IMR-90 (cell line): ENCODE data around the gene IGFBP6. TPM values are rescaled to one million over a fixed set of nuclear protein-coding genes. Genes with fewer than 3 reads are reported as not detected.

Experiments
- ATAC-seq: fragments of 200-7000 bp; cut with Tn5 transposase; 2 replicates; pipeline ENCODE4 v1.9.1; 2020; ENCODE audit warnings: low read depth, mild to moderate bottlenecking, moderate library complexity
- BruUV-seq: library from RNA; stranded (reverse); fragments of 400-500 nt; replicated peaks from 2 replicates; lab custom pipeline; 2021; lab: Mats Ljungman, UMichigan
- CTCF ChIA-PET: fragments of 300-600 bp; formaldehyde crosslinking; extraction: SDS; loops from one replicate; lab custom pipeline; 2021; ENCODE audit warnings: antibody characterized with exemption; lab: Yijun Ruan, JAX
- POLR2A ChIA-PET: fragments of 300-600 bp; sonication (Branson Sonifier 250); formaldehyde crosslinking; loops from one replicate; lab custom pipeline; 2022; ENCODE audit warnings: antibody characterized with exemption; ENCODE audit not compliant: unreplicated experiment; lab: Charles Lee
- DNase-seq: peaks from one replicate; pipeline ENCODE4 v3.0.0; 2013
- H2AFZ ChIP-seq: replicated peaks from 2 replicates; pipeline ENCODE3; 2013; ENCODE audit warnings: low read length, mild to moderate bottlenecking; ENCODE audit not compliant: poor library complexity
- H2AK5ac ChIP-seq: 2 replicates; pipeline ENCODE4 v1.6.1; 2013; ENCODE audit warnings: low read depth, low read length, inconsistent platforms
- H2AK9ac ChIP-seq: replicated peaks from 2 replicates; pipeline ENCODE3; 2013; ENCODE audit warnings: mild to moderate bottlenecking, low read depth, low read length, moderate library complexity; ENCODE audit not compliant: poor library complexity
- H2BK120ac ChIP-seq: 2 replicates; pipeline ENCODE4 v1.6.1; 2013; ENCODE audit warnings: low read depth, low read length, inconsistent platforms
- H2BK15ac ChIP-seq: 3 replicates; pipeline ENCODE4 v1.6.1; 2013; ENCODE audit warnings: low read depth, low read length, inconsistent platforms
- H2BK20ac ChIP-seq: 2 replicates; pipeline ENCODE4 v1.6.1; 2013; ENCODE audit warnings: low read depth, mild to moderate bottlenecking, inconsistent platforms, low read length, moderate library complexity
- H2BK5ac ChIP-seq: 2 replicates; pipeline ENCODE4 v1.6.1; 2013; ENCODE audit warnings: mild to moderate bottlenecking, low read depth, low read length, inconsistent platforms; ENCODE audit not compliant: poor library complexity, severe bottlenecking
- H3K14ac ChIP-seq: replicated peaks from 2 replicates; pipeline ENCODE4 v1.6.1; 2013; ENCODE audit warnings: low read depth, low read length, inconsistent platforms
- H3K18ac ChIP-seq: 2 replicates; pipeline ENCODE4 v1.6.1; 2013; ENCODE audit warnings: low read depth, low read length, control low read depth
- H3K23ac ChIP-seq: 2 replicates; pipeline ENCODE4 v1.6.1; 2013; ENCODE audit warnings: low read depth, low read length, inconsistent platforms
- H3K27ac ChIP-seq: 2 replicates; pipeline ENCODE4 v1.5.1; 2013; ENCODE audit warnings: mild to moderate bottlenecking, control low read depth, low read length; ENCODE audit not compliant: insufficient read depth
- H3K27me3 ChIP-seq: 2 replicates; pipeline ENCODE4 v1.6.1; 2013; ENCODE audit warnings: low read length; ENCODE audit not compliant: control insufficient read depth, insufficient read depth
- H3K36me3 ChIP-seq: 2 replicates; pipeline ENCODE4 v1.6.1; 2013; ENCODE audit warnings: low read length, mixed read lengths; ENCODE audit not compliant: control insufficient read depth, insufficient read depth
- H3K4ac ChIP-seq: 2 replicates; pipeline ENCODE4 v1.6.1; 2013; ENCODE audit warnings: low read depth, low read length, inconsistent platforms
- H3K4me1 ChIP-seq: 2 replicates; pipeline ENCODE4 v1.6.1; 2013; ENCODE audit warnings: low read length, mixed read lengths; ENCODE audit not compliant: control insufficient read depth, insufficient read depth
- H3K4me2 ChIP-seq: 2 replicates; pipeline ENCODE4 v1.6.1; 2013; ENCODE audit warnings: low read depth, mild to moderate bottlenecking, control low read depth, low read length, moderate library complexity
- H3K4me3 ChIP-seq: 2 replicates; pipeline ENCODE4 v1.5.1; 2013; ENCODE audit warnings: low read depth, mild to moderate bottlenecking, control low read depth, low read length, moderate library complexity; ENCODE audit not compliant: insufficient read depth
- H3K56ac ChIP-seq: 2 replicates; pipeline ENCODE4 v1.6.1; 2013; ENCODE audit warnings: low read length, inconsistent platforms; ENCODE audit not compliant: insufficient read depth; ENCODE audit errors: extremely low read depth
- H3K79me1 ChIP-seq, 2 experiments: 2 replicates each; pipeline ENCODE4 v1.6.1; 2013; ENCODE audit warnings: low read length in 2 of 2, inconsistent platforms in 1 of 2, low read depth in 1 of 2
- H3K9ac ChIP-seq: 2 replicates; pipeline ENCODE4 v1.6.1; 2013; ENCODE audit warnings: low read depth, low read length, control low read depth
- H3K9me1 ChIP-seq: 2 replicates; pipeline ENCODE4 v1.6.1; 2013; ENCODE audit warnings: low read length, inconsistent platforms; ENCODE audit not compliant: insufficient read depth
- H3K9me3 ChIP-seq: 2 replicates; pipeline ENCODE4 v1.6.1; 2013; ENCODE audit warnings: low read length; ENCODE audit not compliant: control insufficient read depth, insufficient read depth
- H4K20me1 ChIP-seq: 2 replicates; pipeline ENCODE4 v1.6.1; 2013; ENCODE audit warnings: low read length, inconsistent platforms; ENCODE audit not compliant: insufficient read depth
- H4K5ac ChIP-seq: 2 replicates; pipeline ENCODE4 v1.6.1; 2013; ENCODE audit warnings: mild to moderate bottlenecking, low read depth, low read length, control low read depth
- H4K8ac ChIP-seq, 2 experiments: 2 replicates each; pipeline ENCODE4 v1.6.1; 2013; ENCODE audit warnings: low read depth in 2 of 2, low read length in 2 of 2, control low read depth in 1 of 2, inconsistent platforms in 1 of 2
- H4K91ac ChIP-seq: 2 replicates; pipeline ENCODE4 v1.6.1; 2013; ENCODE audit warnings: low read depth, low read length, inconsistent platforms; ENCODE audit not compliant: insufficient read depth
- CTCF ChIP-seq: conservative IDR thresholded peaks from 2 replicates; pipeline ENCODE4 v1.5.1; 2012; ENCODE audit warnings: mild to moderate bottlenecking, low read depth, low read length, improper control_type of control experiment
- NFE2L2 ChIP-seq: fragments of 150-350 bp; IDR thresholded peaks from 2 replicates; pipeline ENCODE4 v1.6.1; 2016; ENCODE audit warnings: low read depth, mild to moderate bottlenecking, low read length
- POLR2A ChIP-seq: IDR thresholded peaks from 2 replicates; pipeline ENCODE4 v1.6.1; 2012; ENCODE audit warnings: mild to moderate bottlenecking, low read depth, low read length
- RAD21 ChIP-seq: IDR thresholded peaks from 2 replicates; pipeline ENCODE4 v1.6.1; 2012; ENCODE audit warnings: low read length, improper control_type of control experiment
- WGBS, 2 experiments: methylation state at CpG; one replicate each; pipeline versions ENCODE4 v1.1.5 to v1.1.7; 2013; ENCODE audit warnings: missing lambda C conversion rate in 2 of 2; ENCODE audit not compliant: insufficient read length in 1 of 2; ENCODE audit errors: extremely low coverage in 2 of 2; 5-methylcytosine and 5-hydroxymethylcytosine counted together
- dilution Hi-C: fragments of 300-500 bp; cut with HindIII; formaldehyde crosslinking; loops from one replicate; pipeline ENCODE4 v1.14.3; 2018; ENCODE audit warnings: low sequenced_read_pairs; ENCODE audit not compliant: unreplicated experiment
- in situ Hi-C: fragments of 300-500 bp; cut with MboI; formaldehyde crosslinking; loops from 3 replicates; pipeline ENCODE4 v1.14.3; 2019; ENCODE audit warnings: low sequenced_read_pairs, inconsistent platforms, mixed read lengths
- intact Hi-C: fragments of 100-400 bp; cut with micrococcal nuclease; formaldehyde crosslinking; loops from 2 replicates; pipeline ENCODE4 v1.10.0; 2022
- polyA plus RNA-seq, 3 experiments: library from polyadenylated mRNA; depleted of rRNA; stranded (reverse); fragments of >200 nt; gene quantifications; 2 replicates each; pipeline ENCODE4 v1.2.3, GENCODE V29; 2012; ENCODE audit warnings: low replicate concordance in 1 of 3
- total RNA-seq: library from RNA; depleted of rRNA; stranded (reverse); fragments of >200 nt; gene quantifications from 2 replicates; pipeline ENCODE4 v1.2.3, GENCODE V29; 2012
- TF ChIP-seq, protein P1 (sequence below): fragments of 150-350 bp; IDR thresholded peaks from 2 replicates; pipeline ENCODE4 v1.6.1; 2017; ENCODE audit warnings: mild to moderate bottlenecking, antibody characterized with exemption, low read length, low read depth

Gene IGFBP6
- total and polyA plus RNA-seq, 2 of the 4 experiments (the other 2 are of a cell fraction) = 124 to 337 TPM

DNA sequence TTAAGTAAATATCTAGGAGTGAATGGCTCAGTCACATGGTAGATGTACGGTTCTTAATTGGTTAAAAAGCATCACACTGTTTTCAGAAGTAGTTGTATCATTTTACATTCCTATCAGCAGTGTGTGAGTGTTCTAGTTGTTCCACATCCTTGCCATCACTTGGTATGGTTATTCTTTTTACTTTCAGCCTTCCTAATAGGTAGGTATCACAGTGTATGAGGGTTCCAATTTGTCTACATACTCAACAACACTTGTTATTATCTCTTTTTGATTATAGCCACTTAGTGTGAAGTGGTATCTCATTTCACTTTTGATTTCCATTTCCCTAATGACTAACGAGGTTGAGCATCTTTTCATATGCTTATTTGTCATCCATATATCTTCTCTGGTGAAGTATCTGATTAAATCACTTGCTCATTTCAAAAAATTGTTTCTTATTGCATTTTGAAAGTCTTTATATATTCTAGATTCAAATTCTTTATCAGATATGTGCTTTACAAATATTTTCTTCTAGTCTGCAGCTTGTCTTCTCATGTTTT is 14.8 kb upstream of the IGFBP6 start:
- intact Hi-C loops = no loop called here
- Histone ChIP-seq H4K5ac (no peak overlapping the region), H3K4me2 (no peak overlapping the region), H3K56ac (no peak overlapping the region), H2AK9ac (no peak overlapping the region), H3K36me3 (no peaks in the 10 kb centered on the region), H3K27me3 (no peaks in the 10 kb centered on the region; the same call in 1 of the 2 replicates), H3K4me1 (peaks cover 11% of the 10 kb centered on the region), H2AK5ac (no peak overlapping the region), H2AFZ (no peak overlapping the region), H3K4me3 (no peak overlapping the region), H3K9ac (no peak overlapping the region), H2BK120ac (no peak overlapping the region), H2BK15ac (no peak overlapping the region), H2BK5ac (no peak overlapping the region), H2BK20ac (no peak overlapping the region), H3K27ac (no peak overlapping the region), H4K8ac (no peak overlapping the region), H4K20me1 (no peaks in the 10 kb centered on the region), H4K91ac (no peak overlapping the region), H3K18ac (no peak overlapping the region), H3K79me1 (peaks cover 3 to 16% of the 10 kb centered on the region in 2 experiments; a peak in 3 of 4 replicates), H3K23ac (no peak overlapping the region), H3K14ac (no peak overlapping the region), H3K9me3 (no peaks in the 10 kb centered on the region), H3K4ac (no peak overlapping the region), H3K9me1 (peaks cover 6% of the 10 kb centered on the region; the same call in 1 of the 2 replicates)
- ChIA-PET CTCF (no interaction called here), POLR2A (no interaction called here)
- DNase-seq (no peak), ATAC-seq (no peak)
- WGBS, 2 experiments = no CpG with 5 or more reads among the region's 2 CpGs
- BruUV-seq = no TSS peak
- no peak for TF ChIP-seq NFE2L2
- no peak for TF ChIP-seq RAD21
- TF ChIP-seq, protein P1, sequence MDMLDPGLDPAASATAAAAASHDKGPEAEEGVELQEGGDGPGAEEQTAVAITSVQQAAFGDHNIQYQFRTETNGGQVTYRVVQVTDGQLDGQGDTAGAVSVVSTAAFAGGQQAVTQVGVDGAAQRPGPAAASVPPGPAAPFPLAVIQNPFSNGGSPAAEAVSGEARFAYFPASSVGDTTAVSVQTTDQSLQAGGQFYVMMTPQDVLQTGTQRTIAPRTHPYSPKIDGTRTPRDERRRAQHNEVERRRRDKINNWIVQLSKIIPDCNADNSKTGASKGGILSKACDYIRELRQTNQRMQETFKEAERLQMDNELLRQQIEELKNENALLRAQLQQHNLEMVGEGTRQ = no peak
- TF ChIP-seq CTCF = no peak
- TF ChIP-seq POLR2A = no peak
- dilution Hi-C loops = no loop called here
- in situ Hi-C loops = no loop called here
